ENCODE results near the gene RPS6KA5.

DNA sequence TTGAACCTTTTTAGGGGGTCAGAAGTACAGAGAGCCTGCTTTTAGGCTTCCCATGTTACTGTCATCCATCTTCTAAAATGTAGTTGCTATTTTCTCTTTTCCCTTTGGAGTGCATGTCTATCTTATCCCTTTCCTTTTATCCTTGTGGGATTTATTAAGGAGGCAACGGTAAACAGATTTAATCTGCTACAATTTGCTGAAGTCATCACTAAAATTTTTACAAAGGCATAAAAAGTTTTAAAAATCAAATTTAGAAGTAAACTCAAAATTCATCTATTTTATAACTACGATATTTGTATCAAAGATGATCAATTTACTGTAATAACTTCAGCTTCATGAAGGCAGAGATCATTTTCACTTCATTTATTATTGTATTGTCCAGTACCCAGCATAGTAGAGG, 118.7 kb downstream of the RPS6KA5 start:
- TF ChIP-seq EZH2 (IDR thresholded peaks at IDR 0.05; ENCODE audit: borderline replicate concordance, low read depth, low read length, severe bottlenecking): no peak
- TF ChIP-seq, protein P1, sequence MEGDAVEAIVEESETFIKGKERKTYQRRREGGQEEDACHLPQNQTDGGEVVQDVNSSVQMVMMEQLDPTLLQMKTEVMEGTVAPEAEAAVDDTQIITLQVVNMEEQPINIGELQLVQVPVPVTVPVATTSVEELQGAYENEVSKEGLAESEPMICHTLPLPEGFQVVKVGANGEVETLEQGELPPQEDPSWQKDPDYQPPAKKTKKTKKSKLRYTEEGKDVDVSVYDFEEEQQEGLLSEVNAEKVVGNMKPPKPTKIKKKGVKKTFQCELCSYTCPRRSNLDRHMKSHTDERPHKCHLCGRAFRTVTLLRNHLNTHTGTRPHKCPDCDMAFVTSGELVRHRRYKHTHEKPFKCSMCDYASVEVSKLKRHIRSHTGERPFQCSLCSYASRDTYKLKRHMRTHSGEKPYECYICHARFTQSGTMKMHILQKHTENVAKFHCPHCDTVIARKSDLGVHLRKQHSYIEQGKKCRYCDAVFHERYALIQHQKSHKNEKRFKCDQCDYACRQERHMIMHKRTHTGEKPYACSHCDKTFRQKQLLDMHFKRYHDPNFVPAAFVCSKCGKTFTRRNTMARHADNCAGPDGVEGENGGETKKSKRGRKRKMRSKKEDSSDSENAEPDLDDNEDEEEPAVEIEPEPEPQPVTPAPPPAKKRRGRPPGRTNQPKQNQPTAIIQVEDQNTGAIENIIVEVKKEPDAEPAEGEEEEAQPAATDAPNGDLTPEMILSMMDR (IDR thresholded peaks at IDR 0.05; ENCODE audit: borderline replicate concordance, extremely low read depth, low read length, poor library complexity, severe bottlenecking): no peak
